Left kidney (tissue), 1 donor: Measurements from ENCODE around the gene TRIM6. TPM values are rescaled to one million over a fixed set of nuclear protein-coding genes. Genes with fewer than 3 reads are reported as not detected.

Experiments
- polyA plus RNA-seq: library from polyadenylated mRNA; unstranded; fragments of 120-200 nt; gene quantifications from one replicate; pipeline ENCODE4 v1.2.1, GENCODE V29; 2013; ENCODE audit not compliant: insufficient read length

Gene TRIM6
- polyA plus RNA-seq, 1 donor = 61.8 TPM

Other genes with a start within 250 kb of the TRIM6 start
- not detected for gene OR51B6, start 245.1 kb upstream of the TRIM6 start, polyA plus RNA-seq
- gene OR51M1, start 212.8 kb upstream of the TRIM6 start, polyA plus RNA-seq = 0.15 TPM
- gene OR51Q1, start 174.5 kb upstream of the TRIM6 start, polyA plus RNA-seq = not detected
- not detected for gene OR51I1, start 155.1 kb upstream of the TRIM6 start, polyA plus RNA-seq
- gene OR51I2, start 147.3 kb upstream of the TRIM6 start, polyA plus RNA-seq = not detected
- 0.13 TPM for gene OR52D1, start 108.0 kb upstream of the TRIM6 start, polyA plus RNA-seq
- not detected for gene UBQLN3, start 86.7 kb upstream of the TRIM6 start, polyA plus RNA-seq
- 1.4 TPM for gene UBQLNL, start 79.9 kb upstream of the TRIM6 start, polyA plus RNA-seq
- 0.13 TPM for gene OR52H1, start 48.1 kb upstream of the TRIM6 start, polyA plus RNA-seq
- gene OR52B6, start 15.8 kb upstream of the TRIM6 start, polyA plus RNA-seq = 0.23 TPM
- 11.7 TPM for gene TRIM34, start 28.4 kb downstream of the TRIM6 start, polyA plus RNA-seq
- 55.8 TPM for gene TRIM5, start 88.4 kb downstream of the TRIM6 start, polyA plus RNA-seq
- 9.9 TPM for gene TRIM22, start 93.2 kb downstream of the TRIM6 start, polyA plus RNA-seq
- gene OR56B1, start 139.8 kb downstream of the TRIM6 start, polyA plus RNA-seq = not detected
- not detected for gene OR52N4, start 157.6 kb downstream of the TRIM6 start, polyA plus RNA-seq
- gene OR52N5, start 186.7 kb downstream of the TRIM6 start, polyA plus RNA-seq = not detected
- not detected for gene OR52N1, start 194.6 kb downstream of the TRIM6 start, polyA plus RNA-seq
- gene OR52N2, start 212.3 kb downstream of the TRIM6 start, polyA plus RNA-seq = not detected
- not detected for gene OR52E6, start 245.3 kb downstream of the TRIM6 start, polyA plus RNA-seq